Panc1 (cell line): ENCODE measurements around the gene LRRC25.

Source experiments
- CTCF ChIP-seq: fragments of 450-650 bp; IDR thresholded peaks from 2 replicates; pipeline ENCODE4 v1.5.1; 2017; ENCODE audit warnings: mild to moderate bottlenecking
- TCF7L2 ChIP-seq: IDR thresholded peaks from 2 replicates; pipeline ENCODE4 v1.6.1; 2011; ENCODE audit warnings: mild to moderate bottlenecking, low read depth, low read length, inconsistent platforms

GRCh38 chr19:18392926-18393325, 4.5 kb downstream of the LRRC25 start:
- no peak for TF ChIP-seq CTCF
- TF ChIP-seq TCF7L2, result no peak
